GM12892 (cell line): ENCODE measurements around the gene SRA1.

Experiments used
- DNase-seq: peaks from one replicate; pipeline ENCODE4 v3.0.0; 2011; ENCODE audit not compliant: insufficient read length
- FAIRE-seq: peaks from 2 replicates; lab custom pipeline; 2011; peaks lifted over from hg19 to GRCh38; lab: Jason Lieb, UNC
- POLR2A ChIP-seq: IDR thresholded peaks from 2 replicates; pipeline ENCODE4 v1.6.1; 2011; ENCODE audit warnings: low read depth, low read length, control low read depth
- POLR2AphosphoS5 ChIP-seq: IDR thresholded peaks from 2 replicates; pipeline ENCODE4 v1.6.1; 2011; ENCODE audit warnings: low read depth, low read length, control low read depth
- TAF1 ChIP-seq: IDR thresholded peaks from 2 replicates; pipeline ENCODE4 v1.6.1; 2011; ENCODE audit warnings: low read depth, mild to moderate bottlenecking, control low read depth, low read length, borderline replicate concordance

The SRA1 gene

DNA sequence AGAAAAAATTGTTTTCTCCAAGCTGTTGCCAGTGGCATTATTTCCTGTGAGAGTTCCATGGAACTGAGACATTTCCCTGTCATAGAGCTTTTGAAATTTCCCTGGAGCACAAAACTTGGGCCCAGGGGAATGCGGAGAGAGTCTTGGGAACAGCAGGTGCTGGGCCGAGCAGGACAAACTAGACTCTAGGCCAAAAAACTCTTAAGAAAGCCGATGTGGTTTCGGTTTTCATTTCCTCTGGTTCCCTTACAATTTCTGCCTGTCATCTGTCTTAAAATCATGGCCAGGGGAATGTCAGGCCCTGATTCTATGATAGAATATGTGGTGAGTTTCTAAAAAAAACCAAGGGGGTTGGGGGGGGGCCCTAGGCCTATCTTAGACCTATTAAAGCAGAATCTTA, 11.9 kb upstream of the SRA1 start:
- no peak for TF ChIP-seq TAF1
- no peak for TF ChIP-seq POLR2AphosphoS5
- no peak for TF ChIP-seq POLR2A
- no peak for DNase-seq
- FAIRE-seq, result peak; percentile 44

DNA sequence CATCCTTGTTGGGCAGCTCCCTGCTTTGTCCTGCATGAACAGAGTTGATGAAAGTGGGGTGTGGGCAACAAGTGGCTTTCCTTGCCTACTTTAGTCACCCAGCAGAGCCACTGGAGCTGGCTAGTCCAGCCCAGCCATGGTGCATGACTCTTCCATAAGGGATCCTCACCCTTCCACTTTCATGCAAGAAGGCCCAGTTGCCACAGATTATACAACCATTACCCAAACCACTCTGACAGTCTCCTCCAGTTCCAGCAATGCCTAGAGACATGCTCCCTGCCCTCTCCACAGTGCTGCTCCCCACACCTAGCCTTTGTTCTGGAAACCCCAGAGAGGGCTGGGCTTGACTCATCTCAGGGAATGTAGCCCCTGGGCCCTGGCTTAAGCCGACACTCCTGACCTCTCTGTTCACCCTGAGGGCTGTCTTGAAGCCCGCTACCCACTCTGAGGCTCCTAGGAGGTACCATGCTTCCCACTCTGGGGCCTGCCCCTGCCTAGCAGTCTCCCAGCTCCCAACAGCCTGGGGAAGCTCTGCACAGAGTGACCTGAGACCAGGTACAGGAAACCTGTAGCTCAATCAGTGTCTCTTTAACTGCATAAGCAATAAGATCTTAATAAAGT, 11.3 kb upstream of the SRA1 start:
- DNase-seq, result no peak
- peak; percentile 61 for FAIRE-seq
- no peak for TF ChIP-seq TAF1
- no peak for TF ChIP-seq POLR2AphosphoS5
- TF ChIP-seq POLR2A, result no peak

DNA sequence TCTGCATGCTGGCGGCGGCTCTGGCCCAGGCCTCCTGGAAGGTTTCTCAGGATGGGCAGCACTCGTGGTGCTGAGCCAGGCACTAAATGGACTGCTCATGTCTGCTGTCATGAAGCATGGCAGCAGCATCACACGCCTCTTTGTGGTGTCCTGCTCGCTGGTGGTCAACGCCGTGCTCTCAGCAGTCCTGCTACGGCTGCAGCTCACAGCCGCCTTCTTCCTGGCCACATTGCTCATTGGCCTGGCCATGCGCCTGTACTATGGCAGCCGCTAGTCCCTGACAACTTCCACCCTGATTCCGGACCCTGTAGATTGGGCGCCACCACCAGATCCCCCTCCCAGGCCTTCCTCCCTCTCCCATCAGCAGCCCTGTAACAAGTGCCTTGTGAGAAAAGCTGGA, 10.6 kb upstream of the SRA1 start:
- no peak for FAIRE-seq
- no peak for DNase-seq
- TF ChIP-seq POLR2A, result no peak
- TF ChIP-seq POLR2AphosphoS5, result no peak
- no peak for TF ChIP-seq TAF1

DNA sequence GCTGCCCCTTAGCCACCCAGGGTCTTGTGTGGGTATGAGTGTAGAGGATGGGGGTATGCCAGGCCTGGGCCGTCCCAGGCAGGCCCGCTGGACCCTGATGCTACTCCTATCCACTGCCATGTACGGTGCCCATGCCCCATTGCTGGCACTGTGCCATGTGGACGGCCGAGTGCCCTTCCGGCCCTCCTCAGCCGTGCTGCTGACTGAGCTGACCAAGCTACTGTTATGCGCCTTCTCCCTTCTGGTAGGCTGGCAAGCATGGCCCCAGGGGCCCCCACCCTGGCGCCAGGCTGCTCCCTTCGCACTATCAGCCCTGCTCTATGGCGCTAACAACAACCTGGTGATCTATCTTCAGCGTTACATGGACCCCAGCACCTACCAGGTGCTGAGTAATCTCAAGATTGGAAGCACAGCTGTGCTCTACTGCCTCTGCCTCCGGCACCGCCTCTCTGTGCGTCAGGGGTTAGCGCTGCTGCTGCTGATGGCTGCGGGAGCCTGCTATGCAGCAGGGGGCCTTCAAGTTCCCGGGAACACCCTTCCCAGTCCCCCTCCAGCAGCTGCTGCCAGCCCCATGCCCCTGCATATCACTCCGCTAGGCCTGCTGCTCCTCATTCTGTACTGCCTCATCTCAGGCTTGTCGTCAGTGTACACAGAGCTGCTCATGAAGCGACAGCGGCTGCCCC, 10.0 kb upstream of the SRA1 start:
- FAIRE-seq, result no peak
- no peak for DNase-seq
- no peak for TF ChIP-seq TAF1
- no peak; the same call in 1 of the 2 replicates for TF ChIP-seq POLR2AphosphoS5
- TF ChIP-seq POLR2A, result no peak

DNA sequence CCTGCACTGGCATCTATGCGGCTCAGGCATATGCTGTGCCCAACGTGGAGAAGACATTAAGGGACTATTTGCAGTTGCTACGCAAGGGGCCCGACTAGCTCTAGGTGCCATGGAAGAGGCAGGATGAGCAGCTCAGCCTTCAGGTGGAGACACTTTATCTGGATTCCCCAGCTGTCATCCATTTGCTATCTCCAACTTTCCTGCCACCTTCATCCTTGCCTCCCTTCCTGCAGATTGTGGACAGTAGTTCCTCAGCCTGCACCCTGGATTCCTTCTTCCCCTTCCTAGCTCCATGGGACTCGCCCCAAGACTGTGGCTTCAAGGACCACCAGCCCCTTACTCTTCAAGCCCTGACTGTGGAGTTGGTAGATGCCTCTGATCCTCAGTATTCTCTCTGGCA, 9.4 kb upstream of the SRA1 start:
- DNase-seq (no peak), FAIRE-seq (no peak)
- TF ChIP-seq POLR2A (no peak), TAF1 (no peak), POLR2AphosphoS5 (no peak)

DNA sequence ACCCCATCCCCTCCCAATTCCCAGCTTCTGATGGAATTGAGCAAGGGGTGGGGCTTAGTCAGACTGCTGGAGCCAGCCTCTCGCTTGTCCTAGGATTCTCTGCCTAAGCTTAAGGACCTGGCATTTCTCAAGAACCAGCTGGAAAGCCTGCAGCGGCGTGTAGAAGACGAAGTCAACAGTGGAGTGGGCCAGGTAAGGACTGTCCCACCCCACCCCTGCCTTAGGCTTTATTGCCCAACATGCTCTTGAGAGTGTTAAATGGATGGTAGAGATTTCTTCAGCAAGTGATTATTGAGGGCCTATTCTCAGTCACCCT, 8.5 kb upstream of the SRA1 start:
- FAIRE-seq (no peak), DNase-seq (no peak)
- TF ChIP-seq POLR2AphosphoS5, result no peak
- no peak for TF ChIP-seq TAF1
- TF ChIP-seq POLR2A, result no peak

DNA sequence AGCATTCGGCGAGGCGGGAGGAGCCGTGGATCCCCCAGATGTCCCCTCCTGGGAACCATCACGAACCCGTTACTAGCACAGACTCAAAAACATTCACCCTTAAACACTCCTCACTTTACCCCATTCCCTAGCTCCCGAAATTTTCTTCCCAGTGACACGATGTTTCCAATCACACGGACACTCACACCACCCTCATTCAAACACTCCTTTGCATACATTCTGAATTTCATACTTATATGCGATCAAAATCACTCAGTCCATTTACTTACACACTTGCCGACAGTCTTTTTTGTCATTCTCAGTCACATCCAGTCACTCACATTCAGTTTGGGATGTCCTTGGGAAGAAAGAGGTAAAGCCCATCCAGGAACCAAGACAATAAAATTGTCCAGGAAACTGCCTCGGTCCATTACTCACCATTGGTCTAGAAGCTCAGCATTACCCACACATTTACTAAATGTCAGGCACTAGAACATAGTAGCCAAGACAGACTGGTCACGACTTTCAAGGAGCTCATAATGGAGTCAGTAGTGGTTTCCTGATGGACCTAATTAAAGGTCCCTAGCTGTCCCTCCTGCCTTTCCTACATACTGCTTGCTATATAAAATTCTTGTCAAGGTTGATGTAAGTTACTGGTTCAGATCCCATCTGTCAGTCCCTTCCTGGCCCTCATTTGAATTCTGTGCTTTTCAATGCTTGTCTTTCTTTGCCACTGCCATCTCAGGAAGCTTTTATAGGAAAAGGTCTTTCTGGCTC, 7.9 kb upstream of the SRA1 start:
- no peak for TF ChIP-seq POLR2AphosphoS5
- TF ChIP-seq TAF1, result no peak
- FAIRE-seq (peak; percentile 5), DNase-seq (no peak)

DNA sequence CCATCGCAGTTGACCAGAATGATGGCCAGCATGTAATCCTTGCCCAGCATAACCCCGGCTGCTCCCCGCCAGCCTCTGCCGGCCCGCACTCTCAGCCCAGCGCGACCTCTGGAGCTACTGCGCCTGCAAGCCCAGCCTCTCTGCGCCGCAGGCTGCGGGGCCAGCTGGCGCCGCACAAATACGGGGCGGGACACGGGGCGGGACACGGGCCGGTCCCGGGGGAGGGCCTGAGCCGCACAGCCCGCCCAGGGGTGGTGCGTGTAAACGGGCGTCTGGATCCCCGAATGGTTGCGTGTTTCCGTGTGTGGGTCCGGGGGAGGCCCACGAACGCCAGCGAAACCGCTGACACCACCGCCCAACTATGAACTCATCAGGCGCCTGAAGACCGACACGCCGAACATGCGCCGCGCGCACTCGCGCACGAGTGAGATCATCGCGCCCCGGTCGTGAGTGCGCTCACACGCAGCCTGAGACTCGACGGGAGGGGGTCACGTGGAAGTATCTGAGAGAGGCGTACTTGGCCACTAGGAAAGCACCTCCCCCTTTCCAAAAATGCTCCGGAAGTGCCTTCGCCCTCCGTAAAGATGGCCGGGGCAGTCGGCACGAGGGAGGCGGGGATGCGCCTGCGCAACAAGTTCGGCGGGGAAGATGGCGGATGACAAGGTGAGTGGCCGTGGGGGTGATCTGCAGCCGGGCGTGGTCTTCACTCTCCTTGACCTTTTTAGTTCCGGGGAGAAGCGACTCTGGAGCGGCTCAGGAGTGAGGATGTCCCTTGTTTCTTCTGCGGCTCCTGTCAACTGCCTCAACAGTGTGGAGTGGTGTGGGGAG, 7.1 kb upstream of the SRA1 start, which contains the start of the genes APBB3 and SLC35A4:
TSS of gene APBB3 (minus strand) at position 403 of the 828 bp plus-strand sequence. CDS start at position 50, 353 bp downstream.
TSS of gene SLC35A4 (plus strand) at position 633 of the 828 bp plus-strand sequence. CDS start 2,342 bp downstream, outside the sequence.
- TF ChIP-seq TAF1 (peak; percentile 94; the same call in 1 of the 2 replicates), POLR2AphosphoS5 (peak; percentile 87), POLR2A (peak; percentile 94)
- FAIRE-seq (peak; percentile 99), DNase-seq (peak; percentile 93)

DNA sequence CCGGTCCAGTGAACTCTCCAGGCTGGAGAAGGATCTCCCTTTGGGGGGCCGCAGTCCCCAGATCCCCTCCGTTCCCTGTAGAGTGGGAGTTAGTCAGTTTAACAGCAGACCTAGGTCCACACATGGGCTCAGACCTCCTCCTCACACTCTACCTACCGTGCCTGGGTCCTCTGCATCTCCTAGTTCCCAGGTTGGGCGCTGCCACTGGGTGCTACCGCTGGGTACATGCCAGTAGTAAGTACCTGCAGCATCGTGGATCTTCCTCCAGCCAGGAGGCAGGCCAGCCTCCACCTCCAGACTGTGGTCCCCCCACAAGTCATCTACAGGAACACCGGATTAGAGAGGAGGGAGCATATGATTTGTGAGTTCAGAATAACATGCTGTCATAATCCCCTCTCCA, 6.3 kb upstream of the SRA1 start:
- no peak for FAIRE-seq
- DNase-seq, result no peak
- TF ChIP-seq TAF1, result no peak
- TF ChIP-seq POLR2AphosphoS5, result no peak
- TF ChIP-seq POLR2A, result no peak

DNA sequence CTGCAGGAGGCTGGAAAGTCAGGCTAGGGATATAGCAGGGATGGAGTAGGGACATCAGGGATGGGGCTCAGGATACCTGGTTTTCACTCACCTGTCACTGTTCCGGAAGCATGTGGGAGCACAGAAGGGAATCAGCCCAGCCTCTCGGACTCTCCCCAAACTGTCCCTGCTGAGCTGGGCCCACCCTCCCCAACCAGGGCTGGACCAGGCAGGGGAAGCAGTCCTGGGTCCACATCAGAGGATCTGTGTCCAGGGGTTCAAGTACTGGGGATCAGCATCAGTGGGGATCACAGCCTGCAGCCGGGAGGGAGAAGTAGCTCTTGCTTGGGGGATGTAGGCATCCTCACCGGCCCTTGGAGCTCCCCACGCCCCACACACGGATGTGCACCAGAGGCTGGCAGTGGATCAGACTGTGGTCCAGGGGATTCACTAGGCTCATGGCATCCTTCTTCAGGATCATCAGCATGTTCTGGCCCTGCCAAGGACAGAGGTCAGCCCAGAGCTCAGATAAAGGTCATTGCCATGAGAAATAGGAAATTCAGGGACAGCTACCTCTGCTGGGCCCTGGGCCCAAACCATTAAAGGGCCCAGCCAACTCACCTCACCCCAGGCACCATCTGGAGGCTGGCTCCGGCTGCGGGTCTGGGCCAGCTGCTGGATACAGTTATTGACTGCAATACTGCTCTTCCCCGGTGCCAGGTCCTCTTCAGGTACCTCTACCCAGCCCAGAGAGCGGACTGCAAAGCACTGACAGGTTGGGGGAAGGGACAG, 4.7 kb upstream of the SRA1 start:
- TF ChIP-seq POLR2A (no peak), POLR2AphosphoS5 (no peak), TAF1 (no peak)
- DNase-seq (no peak), FAIRE-seq (no peak)

DNA sequence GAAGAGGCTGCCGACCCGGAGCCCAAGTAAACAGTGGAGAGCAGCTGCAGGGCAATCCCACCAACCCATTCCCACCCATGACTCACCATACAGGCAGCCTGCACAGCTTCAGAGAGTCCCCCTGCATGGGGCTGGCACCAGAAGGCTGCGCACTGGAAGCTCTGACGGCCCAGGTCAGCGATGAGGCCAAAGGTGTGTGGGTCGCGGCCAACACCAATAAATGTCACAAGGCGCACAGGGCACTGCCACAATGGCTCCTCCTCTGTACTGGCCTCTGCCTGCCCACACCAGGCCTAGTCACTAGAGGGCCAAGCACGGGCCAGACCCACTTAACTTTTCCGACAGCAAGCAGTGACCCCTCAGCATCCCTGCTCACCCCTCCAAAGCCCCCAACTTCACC, 3.0 kb upstream of the SRA1 start:
- no peak for TF ChIP-seq POLR2AphosphoS5
- no peak for TF ChIP-seq TAF1
- TF ChIP-seq POLR2A, result no peak
- DNase-seq, result no peak
- no peak for FAIRE-seq
